IPS DF 4.7 (cell line): ENCODE measurements around the gene KPNB1.

Source experiments
- DNase-seq: peaks from one replicate; pipeline ENCODE4 v3.0.0-alpha.2; 2013; ENCODE audit warnings: low spot score; ENCODE audit errors: extremely low read depth

KPNB1 gene

DNA sequence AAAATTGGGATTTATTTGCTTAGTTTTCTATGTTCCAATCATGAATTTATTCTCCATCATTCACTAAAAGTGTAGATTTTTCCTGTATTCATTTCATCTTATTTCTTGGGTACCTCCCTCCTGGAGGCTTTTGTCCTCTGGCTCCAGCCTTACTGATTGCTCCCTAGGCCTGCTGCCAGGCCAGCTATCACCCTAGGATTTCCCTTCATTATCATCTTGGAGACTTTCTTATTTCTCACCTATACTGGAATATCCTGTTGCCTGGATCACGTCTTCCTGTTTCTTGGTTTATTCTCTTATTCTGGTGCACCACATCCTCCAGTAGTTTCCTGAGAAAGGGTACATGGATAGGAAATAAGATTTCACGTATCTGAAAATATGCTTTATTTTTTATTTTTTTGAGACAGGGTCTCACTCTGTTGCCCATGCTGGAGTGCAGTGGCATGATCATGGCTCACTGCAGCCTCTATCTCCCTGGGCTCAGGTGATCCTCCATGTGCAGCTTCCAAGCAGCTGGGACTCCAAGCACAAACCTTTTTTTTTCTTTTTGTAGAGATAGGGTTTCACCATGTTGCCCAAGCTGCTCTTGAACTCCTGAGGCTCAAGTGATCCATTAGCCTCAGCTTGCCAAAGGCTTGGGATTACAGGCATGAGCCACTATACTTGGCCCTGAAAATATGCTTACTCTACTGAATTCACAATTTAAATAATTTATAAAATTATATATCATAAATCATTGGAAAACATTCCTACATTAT lies 13.3 kb upstream of the KPNB1 start:
- no peak for DNase-seq

GRCh38 chr17:47638903-47639302 lies 10.8 kb upstream of the KPNB1 start:
- DNase-seq, result no peak

DNA sequence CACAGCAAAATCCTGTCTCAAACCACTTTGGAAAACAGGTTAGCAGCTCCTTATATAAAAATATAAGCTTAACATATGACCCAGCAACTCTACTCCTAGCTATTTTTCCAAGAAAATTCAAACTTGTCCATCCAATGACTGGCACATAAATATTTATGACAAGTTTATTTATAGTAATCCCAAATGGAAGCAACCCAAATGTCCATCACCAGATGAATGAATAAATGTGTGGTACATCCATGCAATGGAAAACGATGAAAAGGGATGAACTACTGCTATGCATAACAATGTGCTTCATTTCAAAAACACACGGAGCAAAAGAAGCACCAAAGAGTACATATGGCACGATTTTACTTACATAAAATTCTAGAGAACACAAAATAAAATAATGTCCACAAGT lies 9.6 kb upstream of the KPNB1 start:
- no peak for DNase-seq

DNA sequence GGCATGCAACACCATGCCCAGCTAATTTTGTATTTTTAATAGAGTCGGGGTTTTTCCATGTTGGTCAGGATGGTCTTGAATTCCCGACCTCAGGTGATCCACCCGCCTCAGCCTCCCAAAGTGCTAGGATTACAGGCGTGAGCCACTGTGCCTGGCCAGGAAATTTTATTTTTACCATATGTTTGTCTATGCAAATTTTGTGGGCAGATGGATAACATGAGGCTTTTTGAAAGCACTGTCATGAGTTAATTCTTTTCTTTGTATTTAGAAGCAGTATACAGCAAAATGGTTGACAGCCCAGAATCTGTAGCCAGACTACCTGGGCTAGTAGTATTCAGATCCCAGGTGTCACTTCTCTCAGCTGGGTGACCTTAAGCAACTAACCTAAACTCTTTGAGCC lies 8.5 kb upstream of the KPNB1 start:
- DNase-seq, result no peak

GRCh38 chr17:47643116-47643515 lies 6.6 kb upstream of the KPNB1 start:
- no peak for DNase-seq

- DNase-seq, result no peak
Observed at GRCh38 chr17:47644324-47644723, 5.4 kb upstream of the KPNB1 start.

DNA sequence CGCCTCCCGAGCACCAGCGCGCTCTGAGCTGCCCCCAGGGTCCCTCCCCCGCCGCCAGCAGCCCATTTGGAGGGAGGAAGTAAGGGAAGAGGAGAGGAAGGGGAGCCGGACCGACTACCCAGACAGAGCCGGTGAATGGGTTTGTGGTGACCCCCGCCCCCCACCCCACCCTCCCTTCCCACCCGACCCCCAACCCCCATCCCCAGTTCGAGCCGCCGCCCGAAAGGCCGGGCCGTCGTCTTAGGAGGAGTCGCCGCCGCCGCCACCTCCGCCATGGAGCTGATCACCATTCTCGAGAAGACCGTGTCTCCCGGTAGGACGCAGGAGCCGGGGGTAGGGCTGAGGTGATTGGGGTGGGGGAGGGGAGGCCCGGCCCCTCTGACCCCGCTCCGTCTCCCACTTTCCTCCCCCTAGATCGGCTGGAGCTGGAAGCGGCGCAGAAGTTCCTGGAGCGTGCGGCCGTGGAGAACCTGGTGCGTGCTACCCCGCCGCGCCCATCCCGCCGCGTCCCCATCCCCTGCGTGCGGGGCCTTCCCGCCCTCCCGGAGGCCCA lies 329 bp downstream of the KPNB1 start:
- no peak for DNase-seq

- DNase-seq, result peak; percentile 66
Observed at GRCh38 chr17:47650525-47651522, 1.1 kb downstream of the KPNB1 start.

DNA sequence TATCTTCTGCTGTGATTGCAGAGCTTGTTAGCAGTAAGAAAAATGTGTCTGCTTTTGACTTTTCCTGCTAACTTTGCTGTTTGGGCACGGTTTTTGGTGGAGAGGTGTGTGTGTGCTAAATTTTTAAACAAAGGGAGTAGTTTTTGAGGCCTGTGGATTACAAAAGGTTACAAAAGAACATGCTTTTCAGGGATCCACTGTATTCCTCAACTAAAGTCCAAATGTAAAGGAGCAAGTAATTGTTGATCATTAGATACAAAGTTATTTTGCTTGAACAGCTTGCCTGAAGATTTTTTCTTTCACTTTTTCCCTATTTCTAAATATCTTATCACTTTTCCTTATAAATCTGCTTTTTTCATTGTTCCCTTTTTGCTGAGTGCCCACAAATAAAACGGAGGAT lies 2.0 kb downstream of the KPNB1 start:
- DNase-seq, result no peak

- DNase-seq, result no peak
Observed at GRCh38 chr17:47652570-47652969, 2.9 kb downstream of the KPNB1 start.

DNA sequence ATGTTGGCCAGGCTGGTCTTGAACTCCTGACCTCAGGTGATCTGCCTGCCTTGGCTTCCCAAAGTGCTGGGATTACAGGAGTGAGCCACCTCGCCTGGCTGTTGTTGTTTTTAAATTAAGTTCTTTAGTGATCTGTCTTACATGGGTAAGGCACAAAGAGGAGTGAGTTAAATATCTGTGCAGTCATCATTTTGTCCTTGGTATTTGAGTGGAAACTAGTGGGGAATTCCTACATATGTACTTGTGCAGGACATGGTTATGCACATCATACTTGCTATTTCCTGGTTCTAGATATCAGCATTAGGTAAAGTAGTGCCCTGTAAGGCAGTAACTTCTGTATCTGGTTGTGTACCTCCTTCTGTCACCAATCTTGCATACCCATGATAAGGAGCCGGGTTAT lies 3.7 kb downstream of the KPNB1 start:
- no peak for DNase-seq

- DNase-seq, result no peak
Observed at GRCh38 chr17:47654991-47655390, 5.3 kb downstream of the KPNB1 start.

DNA sequence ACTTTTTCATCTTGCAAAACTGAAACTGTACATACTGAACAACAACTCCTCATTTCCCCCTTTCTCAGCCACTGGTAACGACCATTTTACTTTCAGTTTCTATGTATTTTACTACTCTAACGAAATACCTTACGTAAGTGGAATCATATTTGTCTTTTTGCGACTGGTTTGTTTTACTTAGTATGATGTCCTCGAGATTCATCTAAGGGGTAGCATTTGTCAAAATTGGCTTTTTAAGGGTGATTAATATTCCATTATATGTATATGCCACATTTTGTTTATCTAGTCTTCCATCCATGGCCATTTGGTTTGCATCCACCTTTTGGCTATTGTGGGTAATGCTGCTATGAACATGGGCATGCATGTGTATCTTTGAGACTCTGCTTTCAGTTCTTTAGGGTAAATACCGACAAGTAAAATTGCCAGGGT lies 10.4 kb downstream of the KPNB1 start:
- no peak for DNase-seq

DNA sequence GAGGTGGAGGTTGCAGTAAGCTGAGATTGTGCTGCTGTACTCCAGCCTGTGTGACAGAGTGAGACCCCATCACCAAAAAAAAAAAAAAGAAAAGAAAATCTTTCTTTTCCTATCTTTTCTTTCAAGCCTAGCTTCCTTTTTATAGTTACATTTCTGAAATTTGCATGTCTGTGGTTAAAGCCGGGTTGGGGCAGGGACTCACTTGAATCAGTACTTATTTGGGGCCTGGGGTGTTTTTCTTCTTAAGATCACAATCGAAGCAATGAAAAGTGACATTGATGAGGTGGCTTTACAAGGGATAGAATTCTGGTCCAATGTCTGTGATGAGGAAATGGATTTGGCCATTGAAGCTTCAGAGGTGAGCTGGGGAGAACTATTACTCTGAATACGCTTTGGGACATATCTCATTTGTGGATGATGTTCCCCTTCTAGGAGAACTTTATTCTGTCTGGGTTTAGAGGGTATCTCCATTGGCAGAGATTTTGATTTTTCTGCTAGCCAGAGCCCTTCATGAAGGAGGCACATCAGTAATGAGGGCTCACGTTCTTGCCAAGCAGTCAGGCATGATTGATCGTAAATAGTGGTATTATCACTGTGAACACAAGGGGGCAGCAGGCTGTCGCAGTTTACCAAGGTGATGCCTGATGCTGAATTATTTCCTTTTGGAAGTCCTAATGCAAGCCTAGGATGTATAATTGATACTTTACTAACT lies 14.3 kb downstream of the KPNB1 start:
- peak; percentile 60 for DNase-seq

- DNase-seq, result no peak
Observed at GRCh38 chr17:47664624-47664941, 14.9 kb downstream of the KPNB1 start.

- DNase-seq, result no peak
Observed at GRCh38 chr17:47665655-47666054, 15.9 kb downstream of the KPNB1 start.

DNA sequence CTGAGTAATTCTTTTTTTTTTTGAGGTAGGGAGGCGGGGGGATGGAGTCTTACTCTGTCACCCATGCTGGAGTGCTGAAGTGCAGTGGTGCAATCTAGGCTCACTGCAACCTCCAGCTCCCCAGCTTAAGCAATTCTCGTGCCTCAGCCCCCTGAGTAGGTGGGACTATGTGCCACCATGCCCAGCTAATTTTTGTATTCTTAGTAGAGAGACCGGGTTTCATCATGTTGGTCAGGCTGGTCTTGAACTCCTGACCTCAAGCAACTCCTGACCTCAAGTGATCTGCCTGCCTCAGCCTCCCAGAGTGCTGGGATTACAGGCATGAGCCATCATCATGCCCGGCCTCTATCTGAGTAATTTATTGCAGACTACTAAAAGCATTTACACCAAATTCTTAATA lies 19.4 kb downstream of the KPNB1 start:
- no peak for DNase-seq

GRCh38 chr17:47670064-47670463 lies 20.3 kb downstream of the KPNB1 start:
- no peak for DNase-seq

GRCh38 chr17:47674499-47674898 lies 24.8 kb downstream of the KPNB1 start:
- no peak for DNase-seq

- no peak for DNase-seq
Observed at GRCh38 chr17:47675380-47676198, 25.9 kb downstream of the KPNB1 start.

DNA sequence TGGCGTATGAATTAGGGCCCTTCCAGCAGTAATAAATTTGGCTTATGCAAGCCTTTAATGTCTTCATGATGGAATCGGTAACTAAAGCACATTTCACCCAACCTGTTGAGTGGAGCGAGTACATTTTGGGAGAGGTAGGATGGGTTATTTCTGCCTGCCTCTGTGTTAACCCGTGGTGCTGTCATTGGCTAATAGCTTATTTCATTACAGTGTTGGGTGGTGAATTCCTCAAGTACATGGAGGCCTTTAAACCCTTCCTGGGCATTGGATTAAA lies 26.4 kb downstream of the KPNB1 start:
- no peak for DNase-seq
